H1 (cell line): ENCODE data around the gene PLXNA4. TPM values are rescaled to one million over a fixed set of nuclear protein-coding genes. Genes with fewer than 3 reads are reported as not detected.

ENCODE experiments used
- SRF ChIP-seq: IDR thresholded peaks from 2 replicates; pipeline ENCODE4 v1.6.1; 2011; ENCODE audit warnings: mild to moderate bottlenecking, low read depth, low read length, moderate library complexity
- polyA plus RNA-seq, 7 experiments: library from polyadenylated mRNA; depleted of rRNA in 3 of 7; stranded (reverse) in 5 of 7; unstranded in 2 of 7; fragments of >200 nt in 5 of 7; fragments of 200-250 nt in 2 of 7; gene quantifications; 1 replicate in 5 of 7; 2 replicates in 1 of 7; 4 replicates in 1 of 7; pipeline versions ENCODE4 v1.2.1 to v1.2.3, GENCODE V29; 2011 to 2013; ENCODE audit warnings: missing spikeins in 2 of 7, mixed read lengths in 2 of 7
- total RNA-seq: library from RNA; stranded (reverse); fragmentation: NEBNext Ultra II Directional; extraction: Animal tissue kit (Norgen Biotek cat#: 25700); gene quantifications from 2 replicates; pipeline ENCODE4 v1.2.1, GENCODE V29; 2021

PLXNA4 gene
- total and polyA plus RNA-seq, 2 of the 8 experiments (the other 6 are each of a cell fraction or from before 2014, with no cell fraction given) = 0.76 to 0.79 TPM

- no peak for TF ChIP-seq SRF
Measured at GRCh38 chr7:132368246-132368900, 207.9 kb downstream of the PLXNA4 start (continued).
